HepG2 (cell line): ENCODE data around the gene DQX1. TPM values are rescaled to one million over a fixed set of nuclear protein-coding genes. Genes with fewer than 3 reads are reported as not detected.
A peak's percentile ranks its signal among the peaks of the same experiment; 100 is the strongest.

Experiments used
- ATF7-NPFF ChIP-seq: sonication (generic); formaldehyde crosslinking; IDR thresholded peaks from 2 replicates; pipeline ENCODE4 v1.8.1; 2023; ENCODE audit warnings: mild to moderate bottlenecking, low read depth, missing genetic modification reagents, moderate library complexity
- BHLHE40 ChIP-seq: IDR thresholded peaks from 2 replicates; pipeline ENCODE4 v1.6.1; 2011; ENCODE audit warnings: low read length, improper control_type of control experiment
- CBX1 ChIP-seq: IDR thresholded peaks from one replicate; pipeline ENCODE4 v1.6.1; 2016; ENCODE audit warnings: antibody characterized with exemption, low read depth
- CHD4 ChIP-seq: fragments of 200-600 bp; sonication (generic); IDR thresholded peaks from 2 replicates; pipeline ENCODE4 v1.7.0; 2017; ENCODE audit warnings: mild to moderate bottlenecking, low read length, borderline replicate concordance
- DNMT3B ChIP-seq: conservative IDR thresholded peaks from 2 replicates; pipeline ENCODE4 v1.6.1; 2016; ENCODE audit warnings: missing biosample characterization, control low read depth
- HDAC1 ChIP-seq: sonication (generic); formaldehyde crosslinking; IDR thresholded peaks from 2 replicates; pipeline ENCODE4 v1.5.1; 2020; ENCODE audit warnings: mild to moderate bottlenecking, missing genetic modification reagents
- HNRNPUL1 ChIP-seq: fragments of 200-400 bp; formaldehyde crosslinking; IDR thresholded peaks from 2 replicates; pipeline ENCODE4 v1.6.1; 2017; ENCODE audit warnings: low read depth, mild to moderate bottlenecking, low read length, moderate library complexity
- HOXA3 ChIP-seq: sonication (generic); formaldehyde crosslinking; IDR thresholded peaks from 2 replicates; pipeline ENCODE4 v1.5.0; 2020; ENCODE audit warnings: missing genetic modification reagents
- IKZF4 ChIP-seq: sonication (generic); formaldehyde crosslinking; IDR thresholded peaks from 2 replicates; pipeline ENCODE4 v1.5.1; 2020; ENCODE audit warnings: borderline replicate concordance, mild to moderate bottlenecking, low read depth, missing genetic modification reagents; ENCODE audit errors: not compliant biosample characterization
- KLF6 ChIP-seq: IDR thresholded peaks from 2 replicates; pipeline ENCODE4 v1.8.0; 2016; ENCODE audit warnings: missing biosample characterization, missing genetic modification reagents
- MEIS2 ChIP-seq: sonication (generic); formaldehyde crosslinking; IDR thresholded peaks from 2 replicates; pipeline ENCODE4 v1.9.0; 2021; ENCODE audit warnings: mild to moderate bottlenecking, missing genetic modification reagents
- NCOA2 ChIP-seq: sonication (generic); formaldehyde crosslinking; IDR thresholded peaks from 2 replicates; pipeline ENCODE4 v1.8.0; 2022; ENCODE audit warnings: inconsistent platforms
- RFX5 ChIP-seq: IDR thresholded peaks from 2 replicates; pipeline ENCODE4 v1.6.1; 2011; ENCODE audit warnings: low read depth, low read length, improper control_type of control experiment
- SNRNP70 ChIP-seq: fragments of 200-400 bp; formaldehyde crosslinking; IDR thresholded peaks from 2 replicates; pipeline ENCODE4 v1.6.1; 2017; ENCODE audit warnings: mild to moderate bottlenecking, low read depth, low read length, moderate library complexity
- STAG1 ChIP-seq: sonication (generic); formaldehyde crosslinking; IDR thresholded peaks from 2 replicates; pipeline ENCODE4 v1.4.0; 2020; ENCODE audit warnings: missing genetic modification reagents
- SYNCRIP ChIP-seq: fragments of 200-400 bp; formaldehyde crosslinking; IDR thresholded peaks from 2 replicates; pipeline ENCODE4 v1.6.1; 2018; ENCODE audit warnings: mild to moderate bottlenecking, low read depth, low read length; ENCODE audit not compliant: insufficient read depth
- TCF7L2 ChIP-seq: IDR thresholded peaks from 2 replicates; pipeline ENCODE4 v1.6.1; 2011; ENCODE audit warnings: mild to moderate bottlenecking, low read depth, low read length, moderate library complexity
- TOPORS ChIP-seq: sonication (generic); formaldehyde crosslinking; IDR thresholded peaks from 2 replicates; pipeline ENCODE4 v1.8.0; 2023; ENCODE audit warnings: mild to moderate bottlenecking, missing genetic modification reagents
- YY1 ChIP-seq: IDR thresholded peaks from 2 replicates; pipeline ENCODE4 v1.6.1; 2011; ENCODE audit warnings: low read length, low read depth, moderate library complexity, mild to moderate bottlenecking; ENCODE audit not compliant: insufficient read depth, insufficient replicate concordance
- ZNF143 ChIP-seq: sonication (generic); formaldehyde crosslinking; IDR thresholded peaks from 2 replicates; pipeline ENCODE4 v1.4.0; 2020; ENCODE audit warnings: missing genetic modification reagents
- ZNF616 ChIP-seq: sonication (generic); formaldehyde crosslinking; IDR thresholded peaks from 2 replicates; pipeline ENCODE4 v1.5.0; 2020; ENCODE audit warnings: low read depth, mild to moderate bottlenecking, missing genetic modification reagents
- ZNF780A ChIP-seq: sonication (generic); formaldehyde crosslinking; IDR thresholded peaks from 2 replicates; pipeline ENCODE4 v1.8.0; 2022; ENCODE audit warnings: mild to moderate bottlenecking, missing genetic modification reagents, moderate library complexity
- ZNF781 ChIP-seq: sonication (generic); formaldehyde crosslinking; IDR thresholded peaks from 2 replicates; pipeline ENCODE4 v1.5.1; 2020; ENCODE audit warnings: borderline replicate concordance, mild to moderate bottlenecking, missing genetic modification reagents; ENCODE audit errors: not compliant biosample characterization
- polyA plus RNA-seq, 8 experiments: library from polyadenylated mRNA; depleted of rRNA in 3 of 8; stranded (reverse) in 7 of 8; unstranded in 1 of 8; fragments of >200 nt; fragmentation: Illumina TruSeq in 4 of 8; extraction: Trizol in 4 of 8; gene quantifications; 2 replicates each; pipeline versions ENCODE4 v1.2.1 to v1.2.3, GENCODE V29; 2011 to 2016; ENCODE audit warnings: low read depth in 4 of 8, missing spikeins in 1 of 8, mixed read lengths in 1 of 8; ENCODE audit not compliant: insufficient read depth in 1 of 8
- total RNA-seq, 5 experiments: library from RNA; depleted of rRNA; stranded (reverse); fragments of >200 nt; fragmentation: Illumina TruSeq; extraction: Trizol; gene quantifications; 2 replicates each; pipeline ENCODE4 v1.2.3, GENCODE V29; 2016; ENCODE audit warnings: low read depth in 1 of 5
- TF ChIP-seq, protein P1 (sequence below): sonication (generic); formaldehyde crosslinking; IDR thresholded peaks from 2 replicates; pipeline ENCODE4 v1.4.0; 2020; ENCODE audit warnings: low read depth, missing genetic modification reagents
- TF ChIP-seq, protein P2 (sequence below): sonication (generic); formaldehyde crosslinking; IDR thresholded peaks from 2 replicates; pipeline ENCODE4 v1.4.0; 2020; ENCODE audit warnings: missing genetic modification reagents

DQX1 gene
- total and polyA plus RNA-seq, 2 of the 13 experiments (the other 11 are each of a cell fraction or from before 2014, with no cell fraction given): 27.6 to 89.8 TPM

DNA sequence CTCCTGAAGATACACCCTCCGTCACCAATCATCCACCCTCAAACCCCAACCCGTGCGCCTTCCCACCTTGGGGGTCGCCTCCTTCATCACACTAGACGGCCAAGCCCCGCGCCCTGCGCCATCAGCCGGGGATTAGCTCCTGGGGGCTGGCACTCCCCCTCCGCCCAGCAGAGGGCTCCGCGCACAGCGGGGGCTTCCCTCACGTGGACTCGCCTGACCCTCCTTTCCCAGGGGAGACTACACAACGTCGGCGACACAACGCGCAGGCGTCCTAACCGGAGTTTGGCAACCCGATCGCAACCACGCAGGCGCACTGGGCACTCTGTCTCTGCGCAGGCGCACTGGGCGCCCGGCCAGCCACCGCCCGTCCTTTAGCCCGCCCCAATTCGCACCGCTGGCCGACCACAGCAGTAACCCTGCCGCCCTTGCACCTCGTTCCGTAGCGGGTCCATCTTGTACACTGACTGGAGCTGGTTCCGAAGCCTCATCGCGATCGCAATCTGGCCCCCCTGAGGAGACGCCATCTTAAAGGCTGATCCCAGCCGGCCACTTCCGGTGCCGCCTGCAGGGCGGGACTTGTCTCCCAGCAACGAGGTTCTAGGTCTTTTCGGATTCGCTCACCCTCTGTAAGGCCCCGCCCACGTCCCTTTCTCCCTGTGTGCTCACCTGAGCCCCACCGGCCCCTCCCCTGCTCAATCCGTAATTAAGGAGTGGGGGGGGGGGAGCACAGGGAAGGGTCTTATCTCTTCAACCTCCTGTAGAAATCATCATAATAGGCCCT is 18.7 kb downstream of the DQX1 start, which contains the start of gene PCGF1 (continued):
- TF ChIP-seq DNMT3B (CRISPR knock-in tag) (peak; percentile 90; the same call in 1 of the 2 replicates), HOXA3 (peak; percentile 96), RFX5 (0 out of 2 replicates have a peak, but pooled peaks have one; percentile 13), MEIS2 (CRISPR knock-in tag) (no peak; the same call in 1 of the 2 replicates), NCOA2 (peak; percentile 66), ZNF781 (CRISPR knock-in tag) (peak; percentile 35), IKZF4 (CRISPR knock-in tag) (peak; percentile 41), STAG1 (CRISPR knock-in tag) (peak; percentile 64), SNRNP70 (no peak), KLF6 (CRISPR knock-in tag) (peak; percentile 50), HNRNPUL1 (no peak), ATF7-NPFF (CRISPR knock-in tag) (peak; percentile 91), CBX1 (peak; percentile 66), ZNF143 (CRISPR knock-in tag) (peak; percentile 80), TOPORS (CRISPR knock-in tag) (no peak), ZNF616 (0 out of 2 replicates have a peak, but pooled peaks have one; percentile 79), CHD4 (peak; percentile 44; the same call in 1 of the 2 replicates), HDAC1 (peak; percentile 75), ZNF780A (CRISPR knock-in tag) (0 out of 2 replicates have a peak, but pooled peaks have one; percentile 26), BHLHE40 (peak; percentile 87), SYNCRIP (no peak), YY1 (peak; percentile 97), TCF7L2 (no peak)
- TF ChIP-seq, protein P1, sequence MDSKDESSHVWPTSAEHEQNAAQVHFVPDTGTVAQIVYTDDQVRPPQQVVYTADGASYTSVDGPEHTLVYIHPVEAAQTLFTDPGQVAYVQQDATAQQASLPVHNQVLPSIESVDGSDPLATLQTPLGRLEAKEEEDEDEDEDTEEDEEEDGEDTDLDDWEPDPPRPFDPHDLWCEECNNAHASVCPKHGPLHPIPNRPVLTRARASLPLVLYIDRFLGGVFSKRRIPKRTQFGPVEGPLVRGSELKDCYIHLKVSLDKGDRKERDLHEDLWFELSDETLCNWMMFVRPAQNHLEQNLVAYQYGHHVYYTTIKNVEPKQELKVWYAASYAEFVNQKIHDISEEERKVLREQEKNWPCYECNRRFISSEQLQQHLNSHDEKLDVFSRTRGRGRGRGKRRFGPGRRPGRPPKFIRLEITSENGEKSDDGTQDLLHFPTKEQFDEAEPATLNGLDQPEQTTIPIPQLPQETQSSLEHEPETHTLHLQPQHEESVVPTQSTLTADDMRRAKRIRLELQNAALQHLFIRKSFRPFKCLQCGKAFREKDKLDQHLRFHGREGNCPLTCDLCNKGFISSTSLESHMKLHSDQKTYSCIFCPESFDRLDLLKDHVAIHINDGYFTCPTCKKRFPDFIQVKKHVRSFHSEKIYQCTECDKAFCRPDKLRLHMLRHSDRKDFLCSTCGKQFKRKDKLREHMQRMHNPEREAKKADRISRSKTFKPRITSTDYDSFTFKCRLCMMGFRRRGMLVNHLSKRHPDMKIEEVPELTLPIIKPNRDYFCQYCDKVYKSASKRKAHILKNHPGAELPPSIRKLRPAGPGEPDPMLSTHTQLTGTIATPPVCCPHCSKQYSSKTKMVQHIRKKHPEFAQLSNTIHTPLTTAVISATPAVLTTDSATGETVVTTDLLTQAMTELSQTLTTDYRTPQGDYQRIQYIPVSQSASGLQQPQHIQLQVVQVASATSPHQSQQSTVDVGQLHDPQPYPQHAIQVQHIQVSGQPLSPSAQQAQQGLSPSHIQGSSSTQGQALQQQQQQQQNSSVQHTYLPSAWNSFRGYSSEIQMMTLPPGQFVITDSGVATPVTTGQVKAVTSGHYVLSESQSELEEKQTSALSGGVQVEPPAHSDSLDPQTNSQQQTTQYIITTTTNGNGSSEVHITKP (CRISPR knock-in tag): peak; percentile 89
- TF ChIP-seq, protein P2, sequence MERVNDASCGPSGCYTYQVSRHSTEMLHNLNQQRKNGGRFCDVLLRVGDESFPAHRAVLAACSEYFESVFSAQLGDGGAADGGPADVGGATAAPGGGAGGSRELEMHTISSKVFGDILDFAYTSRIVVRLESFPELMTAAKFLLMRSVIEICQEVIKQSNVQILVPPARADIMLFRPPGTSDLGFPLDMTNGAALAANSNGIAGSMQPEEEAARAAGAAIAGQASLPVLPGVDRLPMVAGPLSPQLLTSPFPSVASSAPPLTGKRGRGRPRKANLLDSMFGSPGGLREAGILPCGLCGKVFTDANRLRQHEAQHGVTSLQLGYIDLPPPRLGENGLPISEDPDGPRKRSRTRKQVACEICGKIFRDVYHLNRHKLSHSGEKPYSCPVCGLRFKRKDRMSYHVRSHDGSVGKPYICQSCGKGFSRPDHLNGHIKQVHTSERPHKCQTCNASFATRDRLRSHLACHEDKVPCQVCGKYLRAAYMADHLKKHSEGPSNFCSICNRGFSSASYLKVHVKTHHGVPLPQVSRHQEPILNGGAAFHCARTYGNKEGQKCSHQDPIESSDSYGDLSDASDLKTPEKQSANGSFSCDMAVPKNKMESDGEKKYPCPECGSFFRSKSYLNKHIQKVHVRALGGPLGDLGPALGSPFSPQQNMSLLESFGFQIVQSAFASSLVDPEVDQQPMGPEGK (CRISPR knock-in tag): peak; percentile 94
